ENCODE results near the gene NRXN3.

DNA sequence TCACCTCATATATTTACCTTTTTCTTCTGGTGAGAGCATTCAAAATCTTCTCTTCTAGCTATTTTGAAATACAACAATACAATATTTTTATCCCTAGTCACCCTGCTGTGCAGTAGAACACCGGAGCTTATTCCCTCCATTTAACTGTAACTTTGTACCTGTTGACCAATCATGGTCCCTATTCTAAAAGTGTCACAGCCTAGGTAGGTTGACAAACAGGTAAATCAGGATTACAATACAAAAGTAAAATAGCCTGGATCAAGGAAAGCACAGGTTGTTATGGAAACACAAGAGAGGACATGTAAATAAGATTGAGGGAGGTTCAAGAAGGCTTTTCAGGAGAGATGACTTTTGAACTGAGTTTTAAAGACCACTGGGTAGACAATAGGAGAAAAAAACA, 1370.2 kb downstream of the NRXN3 start:
- TF ChIP-seq, protein P1, sequence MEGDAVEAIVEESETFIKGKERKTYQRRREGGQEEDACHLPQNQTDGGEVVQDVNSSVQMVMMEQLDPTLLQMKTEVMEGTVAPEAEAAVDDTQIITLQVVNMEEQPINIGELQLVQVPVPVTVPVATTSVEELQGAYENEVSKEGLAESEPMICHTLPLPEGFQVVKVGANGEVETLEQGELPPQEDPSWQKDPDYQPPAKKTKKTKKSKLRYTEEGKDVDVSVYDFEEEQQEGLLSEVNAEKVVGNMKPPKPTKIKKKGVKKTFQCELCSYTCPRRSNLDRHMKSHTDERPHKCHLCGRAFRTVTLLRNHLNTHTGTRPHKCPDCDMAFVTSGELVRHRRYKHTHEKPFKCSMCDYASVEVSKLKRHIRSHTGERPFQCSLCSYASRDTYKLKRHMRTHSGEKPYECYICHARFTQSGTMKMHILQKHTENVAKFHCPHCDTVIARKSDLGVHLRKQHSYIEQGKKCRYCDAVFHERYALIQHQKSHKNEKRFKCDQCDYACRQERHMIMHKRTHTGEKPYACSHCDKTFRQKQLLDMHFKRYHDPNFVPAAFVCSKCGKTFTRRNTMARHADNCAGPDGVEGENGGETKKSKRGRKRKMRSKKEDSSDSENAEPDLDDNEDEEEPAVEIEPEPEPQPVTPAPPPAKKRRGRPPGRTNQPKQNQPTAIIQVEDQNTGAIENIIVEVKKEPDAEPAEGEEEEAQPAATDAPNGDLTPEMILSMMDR (IDR thresholded peaks at IDR 0.05): no peak
- TF ChIP-seq POLR2AphosphoS5 (IDR thresholded peaks at IDR 0.05; ENCODE audit: low read depth, low read length) (no peak), SMC3 (IDR thresholded peaks at IDR 0.05; ENCODE audit: low read depth, low read length) (no peak), MEF2A (IDR thresholded peaks at IDR 0.05; ENCODE audit: borderline replicate concordance, low read depth) (no peak), GABPA (IDR thresholded peaks at IDR 0.05; ENCODE audit: low read depth) (no peak), REST (IDR thresholded peaks at IDR 0.05; ENCODE audit: low read depth, low read length) (no peak)
- TF ChIP-seq, protein P2, sequence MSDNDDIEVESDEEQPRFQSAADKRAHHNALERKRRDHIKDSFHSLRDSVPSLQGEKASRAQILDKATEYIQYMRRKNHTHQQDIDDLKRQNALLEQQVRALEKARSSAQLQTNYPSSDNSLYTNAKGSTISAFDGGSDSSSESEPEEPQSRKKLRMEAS (IDR thresholded peaks at IDR 0.05; ENCODE audit: low read depth): no peak

All from SK-N-SH (cell line).